IMR-90 (cell line): ENCODE measurements around the gene TUBA3E. TPM values are rescaled to one million over a fixed set of nuclear protein-coding genes. Genes with fewer than 3 reads are reported as not detected.

ENCODE experiments used
- ATAC-seq: fragments of 200-7000 bp; cut with Tn5 transposase; 2 replicates; pipeline ENCODE4 v1.9.1; 2020; ENCODE audit warnings: low read depth, mild to moderate bottlenecking, moderate library complexity
- BruUV-seq: library from RNA; stranded (reverse); fragments of 400-500 nt; replicated peaks from 2 replicates; lab custom pipeline; 2021; lab: Mats Ljungman, UMichigan
- CTCF ChIA-PET: fragments of 300-600 bp; formaldehyde crosslinking; extraction: SDS; loops from one replicate; lab custom pipeline; 2021; ENCODE audit warnings: antibody characterized with exemption; lab: Yijun Ruan, JAX
- POLR2A ChIA-PET: fragments of 300-600 bp; sonication (Branson Sonifier 250); formaldehyde crosslinking; loops from one replicate; lab custom pipeline; 2022; ENCODE audit warnings: antibody characterized with exemption; ENCODE audit not compliant: unreplicated experiment; lab: Charles Lee
- DNase-seq: peaks from one replicate; pipeline ENCODE4 v3.0.0; 2013
- H2AFZ ChIP-seq: replicated peaks from 2 replicates; pipeline ENCODE3; 2013; ENCODE audit warnings: low read length, mild to moderate bottlenecking; ENCODE audit not compliant: poor library complexity
- H2AK5ac ChIP-seq: 2 replicates; pipeline ENCODE4 v1.6.1; 2013; ENCODE audit warnings: low read depth, low read length, inconsistent platforms
- H2AK9ac ChIP-seq: replicated peaks from 2 replicates; pipeline ENCODE3; 2013; ENCODE audit warnings: mild to moderate bottlenecking, low read depth, low read length, moderate library complexity; ENCODE audit not compliant: poor library complexity
- H2BK120ac ChIP-seq: 2 replicates; pipeline ENCODE4 v1.6.1; 2013; ENCODE audit warnings: low read depth, low read length, inconsistent platforms
- H2BK15ac ChIP-seq: 3 replicates; pipeline ENCODE4 v1.6.1; 2013; ENCODE audit warnings: low read depth, low read length, inconsistent platforms
- H2BK20ac ChIP-seq: 2 replicates; pipeline ENCODE4 v1.6.1; 2013; ENCODE audit warnings: low read depth, mild to moderate bottlenecking, inconsistent platforms, low read length, moderate library complexity
- H2BK5ac ChIP-seq: 2 replicates; pipeline ENCODE4 v1.6.1; 2013; ENCODE audit warnings: mild to moderate bottlenecking, low read depth, low read length, inconsistent platforms; ENCODE audit not compliant: poor library complexity, severe bottlenecking
- H3K14ac ChIP-seq: replicated peaks from 2 replicates; pipeline ENCODE4 v1.6.1; 2013; ENCODE audit warnings: low read depth, low read length, inconsistent platforms
- H3K18ac ChIP-seq: 2 replicates; pipeline ENCODE4 v1.6.1; 2013; ENCODE audit warnings: low read depth, low read length, control low read depth
- H3K23ac ChIP-seq: 2 replicates; pipeline ENCODE4 v1.6.1; 2013; ENCODE audit warnings: low read depth, low read length, inconsistent platforms
- H3K27ac ChIP-seq: 2 replicates; pipeline ENCODE4 v1.5.1; 2013; ENCODE audit warnings: mild to moderate bottlenecking, control low read depth, low read length; ENCODE audit not compliant: insufficient read depth
- H3K27me3 ChIP-seq: 2 replicates; pipeline ENCODE4 v1.6.1; 2013; ENCODE audit warnings: low read length; ENCODE audit not compliant: control insufficient read depth, insufficient read depth
- H3K36me3 ChIP-seq: 2 replicates; pipeline ENCODE4 v1.6.1; 2013; ENCODE audit warnings: low read length, mixed read lengths; ENCODE audit not compliant: control insufficient read depth, insufficient read depth
- H3K4ac ChIP-seq: 2 replicates; pipeline ENCODE4 v1.6.1; 2013; ENCODE audit warnings: low read depth, low read length, inconsistent platforms
- H3K4me1 ChIP-seq: 2 replicates; pipeline ENCODE4 v1.6.1; 2013; ENCODE audit warnings: low read length, mixed read lengths; ENCODE audit not compliant: control insufficient read depth, insufficient read depth
- H3K4me2 ChIP-seq: 2 replicates; pipeline ENCODE4 v1.6.1; 2013; ENCODE audit warnings: low read depth, mild to moderate bottlenecking, control low read depth, low read length, moderate library complexity
- H3K4me3 ChIP-seq: 2 replicates; pipeline ENCODE4 v1.5.1; 2013; ENCODE audit warnings: low read depth, mild to moderate bottlenecking, control low read depth, low read length, moderate library complexity; ENCODE audit not compliant: insufficient read depth
- H3K56ac ChIP-seq: 2 replicates; pipeline ENCODE4 v1.6.1; 2013; ENCODE audit warnings: low read length, inconsistent platforms; ENCODE audit not compliant: insufficient read depth; ENCODE audit errors: extremely low read depth
- H3K79me1 ChIP-seq, 2 experiments: 2 replicates each; pipeline ENCODE4 v1.6.1; 2013; ENCODE audit warnings: low read length in 2 of 2, inconsistent platforms in 1 of 2, low read depth in 1 of 2
- H3K9ac ChIP-seq: 2 replicates; pipeline ENCODE4 v1.6.1; 2013; ENCODE audit warnings: low read depth, low read length, control low read depth
- H3K9me1 ChIP-seq: 2 replicates; pipeline ENCODE4 v1.6.1; 2013; ENCODE audit warnings: low read length, inconsistent platforms; ENCODE audit not compliant: insufficient read depth
- H3K9me3 ChIP-seq: 2 replicates; pipeline ENCODE4 v1.6.1; 2013; ENCODE audit warnings: low read length; ENCODE audit not compliant: control insufficient read depth, insufficient read depth
- H4K20me1 ChIP-seq: 2 replicates; pipeline ENCODE4 v1.6.1; 2013; ENCODE audit warnings: low read length, inconsistent platforms; ENCODE audit not compliant: insufficient read depth
- H4K5ac ChIP-seq: 2 replicates; pipeline ENCODE4 v1.6.1; 2013; ENCODE audit warnings: mild to moderate bottlenecking, low read depth, low read length, control low read depth
- H4K8ac ChIP-seq, 2 experiments: 2 replicates each; pipeline ENCODE4 v1.6.1; 2013; ENCODE audit warnings: low read depth in 2 of 2, low read length in 2 of 2, control low read depth in 1 of 2, inconsistent platforms in 1 of 2
- H4K91ac ChIP-seq: 2 replicates; pipeline ENCODE4 v1.6.1; 2013; ENCODE audit warnings: low read depth, low read length, inconsistent platforms; ENCODE audit not compliant: insufficient read depth
- BHLHE40 ChIP-seq: fragments of 150-350 bp; IDR thresholded peaks from 2 replicates; pipeline ENCODE4 v1.6.1; 2016; ENCODE audit warnings: mild to moderate bottlenecking, low read depth, low read length
- CEBPB ChIP-seq: IDR thresholded peaks from 2 replicates; pipeline ENCODE4 v1.6.1; 2012; ENCODE audit warnings: low read depth, low read length, improper control_type of control experiment
- CHD1 ChIP-seq: IDR thresholded peaks from 2 replicates; pipeline ENCODE4 v1.6.1; 2012; ENCODE audit warnings: low read depth, low read length, improper control_type of control experiment
- MAFK ChIP-seq: IDR thresholded peaks from 2 replicates; pipeline ENCODE4 v1.6.1; 2012; ENCODE audit warnings: low read depth, low read length, improper control_type of control experiment
- MXI1 ChIP-seq: IDR thresholded peaks from 2 replicates; pipeline ENCODE4 v1.6.1; 2012; ENCODE audit warnings: low read depth, mild to moderate bottlenecking, low read length, moderate library complexity, borderline replicate concordance
- POLR2A ChIP-seq: IDR thresholded peaks from 2 replicates; pipeline ENCODE4 v1.6.1; 2012; ENCODE audit warnings: mild to moderate bottlenecking, low read depth, low read length
- RFX5 ChIP-seq: IDR thresholded peaks from 2 replicates; pipeline ENCODE4 v1.8.0; 2012; ENCODE audit warnings: low read depth, mild to moderate bottlenecking, low read length, moderate library complexity
- WGBS, 2 experiments: methylation state at CpG; one replicate each; pipeline versions ENCODE4 v1.1.5 to v1.1.7; 2013; ENCODE audit warnings: missing lambda C conversion rate in 2 of 2; ENCODE audit not compliant: insufficient read length in 1 of 2; ENCODE audit errors: extremely low coverage in 2 of 2; 5-methylcytosine and 5-hydroxymethylcytosine counted together
- dilution Hi-C: fragments of 300-500 bp; cut with HindIII; formaldehyde crosslinking; loops from one replicate; pipeline ENCODE4 v1.14.3; 2018; ENCODE audit warnings: low sequenced_read_pairs; ENCODE audit not compliant: unreplicated experiment
- in situ Hi-C: fragments of 300-500 bp; cut with MboI; formaldehyde crosslinking; loops from 3 replicates; pipeline ENCODE4 v1.14.3; 2019; ENCODE audit warnings: low sequenced_read_pairs, inconsistent platforms, mixed read lengths
- intact Hi-C: fragments of 100-400 bp; cut with micrococcal nuclease; formaldehyde crosslinking; loops from 2 replicates; pipeline ENCODE4 v1.10.0; 2022
- polyA plus RNA-seq, 3 experiments: library from polyadenylated mRNA; depleted of rRNA; stranded (reverse); fragments of >200 nt; gene quantifications; 2 replicates each; pipeline ENCODE4 v1.2.3, GENCODE V29; 2012; ENCODE audit warnings: low replicate concordance in 1 of 3
- total RNA-seq: library from RNA; depleted of rRNA; stranded (reverse); fragments of >200 nt; gene quantifications from 2 replicates; pipeline ENCODE4 v1.2.3, GENCODE V29; 2012

The TUBA3E gene
- total and polyA plus RNA-seq, 2 of the 4 experiments (the other 2 are of a cell fraction) = not detected

DNA sequence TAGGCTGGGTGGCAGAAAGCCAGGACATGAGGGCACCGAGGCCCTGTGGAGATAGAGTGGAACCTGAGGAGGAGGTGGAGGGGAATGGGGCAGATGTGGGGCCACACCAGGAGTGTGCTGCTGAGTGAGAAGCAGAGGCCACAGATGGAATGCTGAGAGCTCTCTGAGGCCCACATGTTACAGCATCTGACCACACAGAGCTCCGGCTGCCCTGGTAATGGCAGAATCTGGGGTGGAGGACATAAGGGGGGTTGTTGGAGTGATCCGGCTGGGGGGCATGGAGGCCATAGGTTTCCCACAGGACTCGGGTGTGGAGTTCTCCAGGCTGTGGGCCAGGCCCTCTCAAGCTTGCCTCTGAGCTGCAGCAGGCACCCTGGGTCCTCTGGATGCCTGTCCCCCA, 12.3 kb downstream of the TUBA3E start:
- H2AK5ac ChIP-seq = no peak overlapping the region
- dilution Hi-C loops = no loop called here
- POLR2A ChIA-PET = no interaction called here
- H3K9me3 ChIP-seq = no peaks in the 10 kb centered on the region
- H3K27me3 ChIP-seq = no peaks in the 10 kb centered on the region
- H4K8ac ChIP-seq = no peak overlapping the region
- no peak overlapping the region for H2BK15ac ChIP-seq
- H4K91ac ChIP-seq = no peak overlapping the region
- CTCF ChIA-PET = no interaction called here
- H2AK9ac ChIP-seq = no peak overlapping the region
- no peak overlapping the region for H3K4me3 ChIP-seq
- H2BK120ac ChIP-seq = no peak overlapping the region
- no peak overlapping the region for H3K56ac ChIP-seq
- H3K4me2 ChIP-seq = no peak overlapping the region
- no peak overlapping the region for H2BK5ac ChIP-seq
- H3K9me1 ChIP-seq = peaks cover 3% of the 10 kb centered on the region; the same call in 1 of the 2 replicates
- peaks cover 7% of the 10 kb centered on the region; the same call in 1 of the 2 replicates for H3K4me1 ChIP-seq
- 60% methylated on average over 1 of the region's 4 CpGs; no CpG with 5 or more reads in 1 of the 2 experiments for WGBS, 2 experiments
- no peak for TF ChIP-seq CEBPB
- TF ChIP-seq CHD1 = no peak
- no peak for TF ChIP-seq MAFK
- TF ChIP-seq RFX5 = no peak
- TF ChIP-seq BHLHE40 = no peak
- no peak for TF ChIP-seq MXI1
- TF ChIP-seq POLR2A = no peak
- H2BK20ac ChIP-seq = no peak overlapping the region
- DNase-seq = no peak
- no peak overlapping the region for H3K18ac ChIP-seq
- in situ Hi-C loops = no loop called here
- no TSS peak for BruUV-seq
- H3K4ac ChIP-seq = no peak overlapping the region
- H4K20me1 ChIP-seq = no peaks in the 10 kb centered on the region
- ATAC-seq = no peak
- peaks cover 14% of the 10 kb centered on the region for H3K36me3 ChIP-seq
- intact Hi-C loops = no loop called here
- H2AFZ ChIP-seq = no peak overlapping the region
- H3K79me1 ChIP-seq = peaks cover 8 to 28% of the 10 kb centered on the region in 2 experiments
- no peak overlapping the region for H3K27ac ChIP-seq
- H4K5ac ChIP-seq = no peak overlapping the region
- no peak overlapping the region for H3K23ac ChIP-seq
- H3K14ac ChIP-seq = no peak overlapping the region
- H3K9ac ChIP-seq = no peak overlapping the region
